PC-9 (cell line): ENCODE measurements around the gene MATCAP1.

Experiments
- CTCF ChIP-seq: fragments of 200-600 bp; sonication (generic); conservative IDR thresholded peaks from 2 replicates; pipeline ENCODE4 v1.6.1; 2017; ENCODE audit warnings: mixed run types, antibody characterized with exemption, mild to moderate bottlenecking, moderate library complexity
- EZH2 ChIP-seq: fragments of 200-600 bp; sonication (generic); IDR thresholded peaks from 2 replicates; pipeline ENCODE4 v1.8.0; 2017; ENCODE audit warnings: antibody characterized with exemption, low read depth

GRCh38 chr16:67151431-67152097 lies 32.2 kb downstream of the MATCAP1 start:
- no peak for TF ChIP-seq CTCF
- TF ChIP-seq EZH2, result no peak
